Measurements from ENCODE around the gene GAS7.

The GAS7 gene

DNA sequence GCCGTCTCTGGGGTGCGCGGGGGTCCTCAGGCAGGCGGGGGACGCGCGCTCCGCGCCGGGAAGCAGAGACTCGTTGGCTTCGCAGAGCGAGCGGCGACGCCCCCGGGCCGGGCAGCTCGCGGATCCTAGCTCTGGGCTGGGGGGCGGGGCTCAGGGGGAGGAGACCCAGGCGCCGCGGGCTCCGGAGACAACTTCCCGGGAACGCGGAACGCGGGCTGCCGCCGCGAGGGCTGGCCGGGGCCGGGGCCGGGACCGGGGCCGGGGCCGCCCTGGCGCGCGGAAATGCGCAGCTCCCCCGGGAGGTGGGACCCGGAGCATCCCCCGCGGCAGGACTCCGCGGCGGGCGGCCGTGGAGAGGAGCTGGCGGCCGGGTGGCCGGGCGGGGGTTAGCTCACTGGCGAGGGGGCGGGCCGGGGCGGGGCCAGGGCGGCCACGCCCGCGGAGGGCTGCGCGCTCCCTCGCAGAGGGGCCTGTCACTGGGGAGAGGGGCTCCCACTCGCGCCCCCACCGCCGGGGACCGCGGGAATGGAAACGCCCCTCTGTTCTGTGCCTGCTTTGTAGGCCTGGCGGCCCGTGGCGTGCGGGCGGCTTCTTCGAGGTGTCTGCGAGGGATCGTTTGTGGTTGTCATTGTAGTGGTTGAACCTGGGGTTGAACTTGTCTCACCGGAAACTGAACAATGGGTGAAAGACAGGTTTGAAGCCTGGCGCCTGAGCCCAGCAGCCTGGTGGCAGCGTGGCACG, at the start of gene GAS7:
Gene GAS7, minus strand, starts transcription at position 98 of the 741 bp plus-strand sequence.
- DNase-seq, result no peak

GRCh38 chr17:10247810-10248209, 49.4 kb upstream of the GAS7 start:
- no peak for DNase-seq

DNA sequence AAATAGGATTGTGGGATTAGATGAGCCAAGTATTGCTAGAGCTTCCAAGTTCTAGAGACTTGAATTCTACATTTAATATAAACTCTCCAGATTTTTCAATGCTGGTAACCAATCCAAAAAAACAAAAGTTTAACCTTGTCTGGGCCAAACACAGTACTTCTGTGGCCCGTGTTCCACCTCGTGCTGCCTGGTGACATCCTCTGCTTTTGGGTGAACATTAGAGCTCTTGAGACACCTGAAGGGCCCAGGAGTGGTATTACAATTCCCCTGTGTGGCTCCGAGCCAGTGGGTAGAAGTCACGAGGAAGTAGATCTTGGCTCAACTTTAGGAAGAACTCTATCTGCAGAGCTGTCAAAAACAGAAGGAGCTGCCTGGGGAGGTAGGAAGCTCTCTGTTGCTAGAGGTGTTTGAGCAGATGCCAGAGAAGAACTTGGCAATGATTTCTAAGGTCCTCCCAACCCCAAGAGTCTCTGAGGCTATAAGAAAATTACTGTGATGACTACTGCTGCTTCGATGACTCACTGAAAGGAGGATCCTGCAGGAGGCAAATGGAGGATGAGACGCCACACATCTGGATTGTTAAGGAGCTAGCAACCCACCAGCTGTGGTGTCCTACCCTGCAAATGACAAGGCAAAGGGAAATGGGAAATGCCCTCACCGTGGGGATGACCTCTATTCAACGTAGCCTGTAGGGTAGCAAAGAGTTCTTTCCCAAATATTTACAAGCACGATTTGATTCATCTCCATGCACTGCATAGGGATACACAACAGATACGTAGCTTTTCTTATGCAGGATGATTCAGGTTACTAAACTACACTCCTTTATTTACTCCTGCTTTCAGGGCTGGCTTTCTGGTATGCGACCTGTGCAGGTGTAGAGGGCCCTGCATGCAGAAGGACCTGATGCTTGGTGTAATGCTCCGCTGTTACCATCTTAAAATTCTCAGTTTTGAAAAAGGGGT, 45.8 kb upstream of the GAS7 start:
- no peak for DNase-seq

GRCh38 chr17:10241781-10242180, 43.4 kb upstream of the GAS7 start:
- no peak for DNase-seq

DNA sequence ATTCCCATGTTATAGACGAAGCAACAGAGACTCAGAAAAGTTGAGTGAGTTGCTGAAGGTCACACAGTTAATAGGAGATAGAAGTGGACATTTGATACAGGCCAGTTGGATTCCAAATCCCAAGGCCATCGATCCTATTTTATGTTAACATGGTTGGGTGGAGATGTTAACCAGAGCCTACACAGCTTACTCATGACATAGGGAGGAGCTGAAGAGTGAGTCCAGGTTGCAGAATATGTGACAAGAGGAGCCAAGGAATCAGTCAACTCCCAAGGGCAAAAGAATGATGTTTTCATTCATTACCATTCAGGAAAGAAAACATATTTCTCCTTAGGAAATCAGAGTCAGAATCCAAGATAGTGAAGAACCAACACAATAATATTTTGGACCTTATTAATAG, 40.3 kb upstream of the GAS7 start:
- DNase-seq, result no peak

DNA sequence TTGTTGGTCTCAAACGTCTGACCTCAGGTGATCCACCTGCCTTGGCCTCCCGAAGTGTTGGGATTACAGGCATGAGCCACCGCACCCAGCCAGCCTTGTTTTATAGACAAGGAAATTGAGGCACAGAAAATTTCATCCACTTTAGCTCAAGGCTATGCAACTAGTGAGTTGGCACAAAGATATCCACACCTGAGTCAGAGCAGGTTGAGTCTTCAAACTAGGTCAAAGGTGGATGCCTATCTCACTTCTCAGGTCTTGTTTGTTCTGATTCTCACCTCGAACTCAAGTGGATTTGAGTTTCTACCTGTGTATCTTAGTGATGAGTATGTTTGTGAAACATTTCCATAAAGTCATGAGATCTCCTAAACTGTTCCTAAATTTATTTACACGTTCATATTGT, 35.6 kb upstream of the GAS7 start:
- DNase-seq, result no peak

- no peak for DNase-seq
Observed at GRCh38 chr17:10233161-10233560, 34.8 kb upstream of the GAS7 start.

DNA sequence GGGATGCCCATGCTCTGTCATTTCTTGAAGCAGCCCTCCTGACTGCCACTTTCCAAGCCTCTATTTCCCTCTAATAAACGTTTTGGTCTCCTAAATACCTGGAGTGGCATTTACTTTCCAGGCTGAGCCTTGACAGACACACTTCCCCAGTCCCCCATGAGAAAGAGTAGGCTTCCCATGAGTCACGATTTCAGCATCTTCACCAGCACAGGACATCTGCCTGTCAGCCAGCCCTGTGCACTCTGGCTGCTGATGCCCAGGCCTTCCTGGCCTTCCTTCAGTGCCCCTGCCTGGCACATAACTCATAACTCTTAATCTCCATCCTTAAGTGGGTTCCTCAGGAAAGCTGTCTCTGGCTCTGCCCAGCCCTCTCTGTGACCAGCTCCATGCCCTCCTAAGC, 30.8 kb upstream of the GAS7 start:
- no peak for DNase-seq

GRCh38 chr17:10226930-10227695, 28.7 kb upstream of the GAS7 start:
- DNase-seq, result peak; percentile 35

GRCh38 chr17:10224582-10225195, 26.3 kb upstream of the GAS7 start:
- DNase-seq, result no peak

DNA sequence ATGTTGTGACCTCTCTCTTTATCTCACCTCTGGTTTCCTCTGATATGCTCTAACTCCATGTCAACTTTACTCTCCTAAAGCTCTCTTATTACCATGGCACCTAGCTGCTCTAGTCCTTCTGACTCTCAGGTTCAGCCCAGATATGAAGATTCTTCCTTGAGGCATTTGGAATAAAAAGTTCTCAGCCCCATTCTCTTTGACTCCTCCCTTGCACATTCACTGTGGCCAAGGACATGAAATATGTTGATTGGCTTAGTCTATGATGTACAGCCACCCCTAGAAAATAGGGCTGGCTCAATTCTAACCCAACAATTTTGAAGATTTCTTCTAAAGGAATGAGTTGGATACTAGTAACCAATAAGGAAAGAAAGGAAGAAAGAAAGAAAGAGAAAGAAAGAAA, 20.8 kb upstream of the GAS7 start:
- DNase-seq, result no peak

- no peak for DNase-seq
Observed at GRCh38 chr17:10217916-10218315, 19.5 kb upstream of the GAS7 start.

DNA sequence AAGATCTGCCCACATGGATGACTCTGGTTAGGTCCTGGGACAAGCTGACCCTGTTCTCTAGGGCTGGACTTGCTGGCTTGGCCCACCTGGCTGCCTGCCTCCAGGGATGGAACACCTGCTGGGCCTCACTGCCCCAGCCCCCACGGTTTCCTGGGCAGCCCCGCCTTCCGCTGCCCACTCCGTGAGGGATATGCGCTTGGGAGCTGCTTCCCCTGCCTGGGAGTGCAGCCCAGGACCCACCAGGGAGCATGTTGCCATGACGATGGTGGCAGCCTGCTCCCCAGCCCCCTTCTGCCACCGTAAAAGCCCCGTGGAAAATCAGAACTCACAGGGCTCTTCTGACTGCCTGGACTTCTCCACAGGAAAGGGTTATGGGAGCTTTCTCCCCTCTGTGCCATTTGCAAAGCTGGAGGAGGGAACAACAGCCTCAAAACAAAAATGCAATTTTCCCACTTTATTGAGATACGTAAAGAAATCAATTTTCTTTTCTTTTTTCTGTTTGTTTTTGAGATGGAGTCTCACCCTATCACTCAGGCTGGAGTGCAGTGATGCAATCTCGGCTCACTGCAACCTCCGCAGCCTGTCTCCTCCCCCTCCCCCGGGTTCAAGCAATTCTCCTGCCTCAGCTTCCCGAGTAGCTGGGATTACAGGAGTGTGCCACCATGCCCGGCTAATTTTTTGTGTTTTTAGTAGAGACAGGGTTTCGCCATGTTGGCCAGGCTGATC, 18.0 kb upstream of the GAS7 start:
- no peak for DNase-seq

GRCh38 chr17:10215286-10215685, 16.9 kb upstream of the GAS7 start:
- DNase-seq, result no peak

- DNase-seq, result no peak
Observed at GRCh38 chr17:10211666-10212065, 13.3 kb upstream of the GAS7 start.

GRCh38 chr17:10210151-10210574, 11.8 kb upstream of the GAS7 start:
- no peak for DNase-seq

- no peak for DNase-seq
Observed at GRCh38 chr17:10208604-10209193, 10.3 kb upstream of the GAS7 start.

GRCh38 chr17:10207153-10207552, 8.7 kb upstream of the GAS7 start:
- DNase-seq, result no peak

GRCh38 chr17:10205549-10206185, 7.3 kb upstream of the GAS7 start:
- peak; percentile 60 for DNase-seq

DNA sequence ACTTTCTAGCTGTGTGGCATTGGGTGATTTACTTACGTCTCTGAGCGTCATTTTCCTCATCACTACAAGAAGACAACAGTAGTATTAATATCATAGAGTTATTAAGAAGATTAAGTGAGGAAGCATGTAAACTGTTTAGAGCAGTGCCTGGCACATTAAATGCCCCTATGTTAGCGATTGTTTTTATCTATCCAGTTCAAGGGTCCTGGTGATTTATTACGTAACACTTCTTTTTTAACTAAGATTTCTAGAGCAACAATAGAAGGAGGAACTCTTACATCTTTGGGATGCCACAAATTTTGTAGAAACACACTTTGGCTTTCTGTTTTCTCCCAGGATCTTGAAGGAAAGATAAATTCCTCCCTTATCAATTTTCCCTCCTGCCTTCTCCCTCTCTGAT, 3.3 kb upstream of the GAS7 start:
- DNase-seq, result no peak

DNA sequence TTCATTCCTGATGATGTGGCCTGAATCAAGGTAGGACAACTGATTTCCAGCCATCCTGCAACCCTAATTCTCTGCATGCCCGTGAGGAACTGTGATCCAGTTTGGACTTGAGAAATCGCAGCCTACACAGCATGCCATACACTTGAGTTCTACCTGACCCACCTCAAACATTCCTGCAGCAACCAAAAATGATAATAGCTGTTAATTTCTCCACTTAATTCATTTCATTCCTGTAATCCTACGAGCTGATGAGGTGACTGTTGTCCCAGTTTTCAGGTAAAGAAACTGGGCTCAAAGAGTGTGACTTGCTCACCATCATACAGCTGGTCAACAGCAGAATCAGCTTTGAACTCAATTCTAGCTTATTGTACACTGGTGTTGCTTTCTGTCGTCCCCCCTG, 2.2 kb upstream of the GAS7 start:
- DNase-seq, result no peak
